ENCODE measurements around the gene RAD9A.

Gene RAD9A

DNA sequence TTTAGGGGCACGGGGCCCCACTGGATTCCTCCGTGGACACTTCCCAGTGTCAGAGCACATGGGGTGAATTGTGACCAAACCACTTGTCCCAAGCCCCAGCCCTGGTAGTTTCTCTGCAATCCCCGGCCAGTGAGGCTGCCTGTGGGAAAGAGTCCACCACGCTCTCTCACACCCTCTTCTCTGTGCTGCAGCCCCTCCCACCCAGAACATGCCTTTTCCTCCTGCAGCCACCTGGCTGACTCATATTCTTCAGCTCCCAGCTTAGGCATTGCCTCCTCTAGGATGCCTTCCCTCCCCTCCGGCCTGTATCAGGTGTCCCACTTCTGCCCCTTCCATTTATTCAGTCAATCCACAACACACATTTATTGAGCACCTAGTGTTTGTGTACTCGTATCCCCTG lies 31.1 kb downstream of the RAD9A start:
- H3K27ac ChIP-seq = no peak overlapping the region
- TF ChIP-seq, protein P1, sequence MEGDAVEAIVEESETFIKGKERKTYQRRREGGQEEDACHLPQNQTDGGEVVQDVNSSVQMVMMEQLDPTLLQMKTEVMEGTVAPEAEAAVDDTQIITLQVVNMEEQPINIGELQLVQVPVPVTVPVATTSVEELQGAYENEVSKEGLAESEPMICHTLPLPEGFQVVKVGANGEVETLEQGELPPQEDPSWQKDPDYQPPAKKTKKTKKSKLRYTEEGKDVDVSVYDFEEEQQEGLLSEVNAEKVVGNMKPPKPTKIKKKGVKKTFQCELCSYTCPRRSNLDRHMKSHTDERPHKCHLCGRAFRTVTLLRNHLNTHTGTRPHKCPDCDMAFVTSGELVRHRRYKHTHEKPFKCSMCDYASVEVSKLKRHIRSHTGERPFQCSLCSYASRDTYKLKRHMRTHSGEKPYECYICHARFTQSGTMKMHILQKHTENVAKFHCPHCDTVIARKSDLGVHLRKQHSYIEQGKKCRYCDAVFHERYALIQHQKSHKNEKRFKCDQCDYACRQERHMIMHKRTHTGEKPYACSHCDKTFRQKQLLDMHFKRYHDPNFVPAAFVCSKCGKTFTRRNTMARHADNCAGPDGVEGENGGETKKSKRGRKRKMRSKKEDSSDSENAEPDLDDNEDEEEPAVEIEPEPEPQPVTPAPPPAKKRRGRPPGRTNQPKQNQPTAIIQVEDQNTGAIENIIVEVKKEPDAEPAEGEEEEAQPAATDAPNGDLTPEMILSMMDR (conservative IDR thresholded peaks at IDR 0.05) = no peak

DNA sequence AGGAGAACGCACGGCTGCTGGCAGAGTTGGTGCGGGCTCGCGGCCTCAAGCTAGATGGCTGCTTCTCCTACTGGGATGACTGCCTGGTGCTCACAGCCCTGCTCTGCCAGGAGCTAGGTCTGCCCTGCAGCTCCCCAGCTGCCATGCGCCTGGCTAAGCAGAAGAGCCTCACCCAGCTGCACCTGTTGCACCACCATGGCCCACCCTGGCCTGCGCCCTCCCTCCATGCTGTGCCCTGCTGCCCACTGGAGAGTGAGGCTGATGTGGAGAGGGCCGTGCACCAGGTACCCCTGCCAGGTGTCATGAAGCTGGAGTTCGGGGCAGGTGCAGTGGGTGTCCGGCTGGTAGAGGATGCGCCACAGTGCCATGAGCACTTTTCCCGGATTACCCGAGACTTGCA lies 31.7 kb downstream of the RAD9A start:
- TF ChIP-seq, protein P1 (conservative IDR thresholded peaks at IDR 0.05) = no peak
- no peak overlapping the region for H3K27ac ChIP-seq

GRCh38 chr11:67423891-67424613 lies 32.3 kb downstream of the RAD9A start:
- no peak overlapping the region for H3K27ac ChIP-seq
- TF ChIP-seq, protein P1 (conservative IDR thresholded peaks at IDR 0.05) = no peak

GRCh38 chr11:67427364-67427859 lies 35.6 kb downstream of the RAD9A start:
- H3K27ac ChIP-seq = peak overlapping the region; percentile 95

DNA sequence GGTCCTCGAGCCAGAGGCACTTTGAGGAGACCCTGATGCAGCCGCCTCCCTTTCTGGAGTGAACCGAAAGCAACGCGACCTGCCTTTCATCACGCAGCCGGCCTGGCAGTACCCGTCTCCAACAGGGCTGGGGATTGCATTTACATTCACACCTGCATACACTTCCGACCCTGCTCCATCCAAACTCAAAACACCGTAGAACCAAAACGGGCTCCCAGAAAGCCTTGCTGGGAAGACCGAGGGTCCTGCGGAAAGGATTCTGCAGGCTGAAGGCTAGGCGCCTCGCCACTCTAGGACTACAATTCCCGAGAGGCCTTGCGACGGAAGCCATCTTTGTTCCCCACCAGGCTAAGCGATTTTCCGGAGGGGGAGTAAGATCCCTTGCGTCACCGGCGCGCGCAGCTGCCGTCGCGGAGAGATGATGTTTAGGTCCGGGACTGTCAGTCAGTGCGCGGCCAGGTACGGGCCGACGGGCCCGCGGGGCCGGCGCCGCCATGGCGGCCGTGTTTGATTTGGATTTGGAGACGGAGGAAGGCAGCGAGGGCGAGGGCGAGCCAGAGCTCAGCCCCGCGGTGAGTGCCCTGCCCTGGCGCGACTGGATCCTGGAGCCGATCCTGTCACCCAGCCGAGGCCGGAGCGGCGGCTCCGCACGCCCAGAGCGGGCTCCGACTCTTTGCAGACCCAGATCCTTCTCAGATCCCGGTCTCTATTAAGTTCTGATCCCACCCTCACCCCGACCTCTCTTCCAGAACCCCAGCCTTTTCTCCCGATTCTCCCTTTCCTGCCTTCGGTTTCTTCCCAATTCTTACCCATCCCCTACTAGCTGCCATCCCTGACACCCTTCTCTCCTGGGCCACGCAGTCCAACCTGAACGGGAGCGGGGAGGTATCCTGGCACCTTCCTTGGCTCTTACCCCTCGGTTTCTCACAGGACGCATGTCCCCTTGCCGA lies 36.5 kb downstream of the RAD9A start, which contains the start of gene RPS6KB2:
TSS of gene RPS6KB2 (plus strand) at position 443 of the 950 bp plus-strand sequence. CDS start at position 495, 52 bp downstream.
- peak within 1 kb of the TSS; percentile 95 for H3K27ac ChIP-seq
- TF ChIP-seq, protein P1 (conservative IDR thresholded peaks at IDR 0.05) = no peak

DNA sequence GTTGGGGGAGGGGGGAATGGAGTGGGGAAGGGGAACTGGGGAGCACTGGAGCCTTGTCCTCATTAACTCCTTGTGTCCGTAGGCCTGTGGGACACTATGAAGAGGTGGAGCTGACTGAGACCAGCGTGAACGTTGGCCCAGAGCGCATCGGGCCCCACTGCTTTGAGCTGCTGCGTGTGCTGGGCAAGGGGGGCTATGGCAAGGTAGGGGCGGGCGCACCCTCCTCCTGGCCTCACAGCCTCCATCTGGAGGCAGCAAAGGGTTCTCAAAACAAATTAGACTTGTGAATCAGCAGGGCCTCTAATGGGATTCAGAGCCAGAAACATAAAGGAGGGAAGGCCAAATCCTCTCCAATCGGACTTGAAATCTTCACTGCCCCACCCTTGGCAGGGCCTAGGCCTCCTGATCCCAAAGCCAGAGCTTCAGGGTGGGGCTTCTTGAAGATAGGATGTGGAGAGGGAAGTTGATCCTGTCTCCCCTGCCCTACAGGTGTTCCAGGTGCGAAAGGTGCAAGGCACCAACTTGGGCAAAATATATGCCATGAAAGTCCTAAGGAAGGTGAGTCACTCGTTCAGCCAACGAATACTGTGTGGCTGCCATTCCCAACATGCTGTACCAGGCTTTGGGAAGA lies 37.4 kb downstream of the RAD9A start:
- TF ChIP-seq, protein P1 (conservative IDR thresholded peaks at IDR 0.05) = no peak
- peak overlapping the region; percentile 95 for H3K27ac ChIP-seq

- peak overlapping the region; percentile 95; the same call in 1 of the 2 replicates for H3K27ac ChIP-seq
These were observed 37.9 kb downstream of the RAD9A start for GRCh38 chr11:67429722-67430121.

More at GRCh38 chr11:67429722-67430121, 37.9 kb downstream of the RAD9A start:
- TF ChIP-seq, protein P1 (conservative IDR thresholded peaks at IDR 0.05) = no peak

All from VCaP (cell line).